Stimulated activated CD4-positive, alpha-beta T cell treated with anti-CD3 and anti-CD28 coated beads, Interleukin-2, amount 100 ng/mL, for 24 hours (primary cell): ENCODE measurements around the gene MRM1.

Experiments used
- DNase-seq, 2 donors: peaks; one replicate each; pipeline ENCODE4 v3.0.0-alpha.2; 2020

MRM1 gene

DNA sequence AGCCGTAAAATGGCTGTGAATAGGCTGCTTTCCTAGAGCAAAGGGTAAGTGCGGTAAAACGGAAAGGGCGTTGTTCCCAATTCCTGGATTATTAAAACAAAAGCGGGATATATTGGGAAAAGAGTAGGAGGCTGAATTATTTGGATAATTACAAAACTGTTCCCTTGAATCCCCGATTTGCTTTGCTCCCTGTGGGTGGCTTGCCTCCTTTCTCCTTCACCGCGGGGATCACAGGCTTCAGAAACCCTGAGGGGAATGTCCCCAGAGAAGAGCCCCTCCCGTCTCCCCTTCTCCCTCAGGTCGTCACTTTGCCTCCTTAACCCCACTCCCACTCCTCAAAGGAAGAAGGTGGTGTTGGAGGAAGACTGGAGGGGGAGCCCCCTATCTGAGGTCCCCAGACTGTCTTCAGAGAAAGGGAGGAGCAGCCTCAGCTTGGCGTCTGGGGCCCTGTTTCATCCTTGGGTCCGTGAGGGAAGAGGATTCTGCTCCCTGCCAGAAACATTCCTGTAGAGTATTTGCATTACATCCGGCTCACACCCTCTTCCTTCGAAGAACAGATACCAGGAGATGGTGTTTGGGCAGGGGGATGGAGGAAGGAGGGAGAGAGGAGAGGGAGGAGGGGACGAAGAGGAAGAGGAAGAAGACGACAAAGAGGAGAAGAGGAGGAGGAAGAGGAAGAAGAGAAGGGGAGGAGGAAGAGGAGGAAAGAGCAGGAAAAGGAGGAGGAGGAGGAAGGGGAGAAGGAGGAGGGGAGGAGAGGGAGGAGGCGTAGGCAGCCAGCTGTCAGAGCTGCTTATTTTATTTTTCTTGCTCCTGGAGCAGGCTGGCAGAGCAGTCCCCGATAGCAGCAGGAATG lies 31.8 kb downstream of the MRM1 start:
- no peak for DNase-seq

GRCh38 chr17:36640346-36640745 lies 39.0 kb downstream of the MRM1 start:
- no peak for DNase-seq

- DNase-seq, result no peak
Observed at GRCh38 chr17:36640836-36641235, 39.5 kb downstream of the MRM1 start.

DNA sequence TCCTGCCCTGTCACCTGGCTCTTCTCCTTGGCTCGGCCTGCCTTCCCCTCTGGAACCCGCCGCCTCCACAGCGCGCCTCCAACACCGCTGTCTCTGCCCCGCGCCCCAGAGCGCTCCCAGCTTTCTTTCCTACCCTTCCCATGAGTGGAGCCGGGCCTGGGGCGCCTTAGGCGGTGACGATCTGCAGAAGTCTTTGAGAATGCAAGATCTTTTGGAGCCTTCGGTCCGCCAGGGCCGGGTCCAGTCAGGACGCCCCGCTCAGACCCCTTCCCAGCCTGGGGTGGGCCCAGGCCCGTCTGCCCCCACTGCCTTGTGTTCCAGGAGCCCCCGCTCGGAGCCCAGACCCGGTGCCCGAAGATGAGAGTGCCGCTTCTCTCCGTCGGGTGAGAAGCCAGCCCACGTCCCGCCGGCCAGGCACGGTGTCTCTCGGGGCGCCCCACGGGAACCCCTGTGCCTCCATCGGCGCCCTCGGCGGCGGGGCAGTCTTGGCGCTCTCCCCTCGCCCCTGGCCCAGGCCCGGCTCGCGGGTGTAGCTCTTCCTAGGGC lies 40.0 kb downstream of the MRM1 start:
- DNase-seq, result no peak

DNA sequence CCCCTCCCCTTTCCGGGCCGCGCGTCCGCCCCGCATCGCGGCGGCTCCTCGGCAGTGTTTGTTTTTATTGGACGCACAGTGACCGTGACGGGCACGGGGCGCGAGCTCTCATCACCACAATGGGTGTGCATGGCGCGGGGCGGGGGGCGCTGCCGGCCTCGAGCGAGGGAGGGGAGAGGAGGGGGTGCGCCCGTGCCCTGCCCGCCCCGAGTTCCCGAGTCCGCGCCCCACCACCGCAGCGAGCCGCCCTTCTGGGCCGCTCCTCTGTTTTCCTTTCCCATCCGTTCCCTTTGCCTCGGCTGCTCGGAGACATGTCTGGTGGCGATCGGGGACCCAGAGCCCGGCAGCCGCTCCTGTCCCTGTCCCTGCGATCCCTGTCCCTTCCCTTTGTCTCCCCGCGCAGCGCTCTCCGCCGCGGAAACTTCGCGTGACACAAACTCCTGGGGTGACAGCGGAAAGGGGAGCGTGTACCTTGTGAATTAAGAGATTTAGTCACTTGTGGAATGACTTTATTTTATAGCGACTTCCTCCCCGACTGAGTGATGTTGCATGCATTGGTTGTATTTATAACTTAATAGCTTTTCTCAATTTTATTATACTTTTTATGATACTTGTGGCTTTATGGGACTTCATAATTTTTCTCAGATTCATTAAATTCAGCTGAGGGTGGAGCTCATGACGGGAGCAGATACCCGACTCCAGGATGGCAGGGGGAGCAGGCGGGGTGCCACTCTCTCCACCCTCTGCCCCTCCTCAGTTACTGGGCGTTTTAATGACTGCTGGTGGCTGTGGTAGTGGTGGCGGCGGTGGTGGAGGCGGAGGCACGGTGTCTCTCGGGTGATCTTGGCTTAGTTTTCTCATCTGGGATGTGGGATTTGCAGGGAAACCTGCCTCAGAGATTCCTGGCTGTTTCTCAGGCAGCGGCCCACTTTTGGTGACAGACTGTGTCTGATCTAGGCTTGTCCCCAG lies 40.8 kb downstream of the MRM1 start:
- DNase-seq, result peak in 1 of 2 donors; percentile 22

DNA sequence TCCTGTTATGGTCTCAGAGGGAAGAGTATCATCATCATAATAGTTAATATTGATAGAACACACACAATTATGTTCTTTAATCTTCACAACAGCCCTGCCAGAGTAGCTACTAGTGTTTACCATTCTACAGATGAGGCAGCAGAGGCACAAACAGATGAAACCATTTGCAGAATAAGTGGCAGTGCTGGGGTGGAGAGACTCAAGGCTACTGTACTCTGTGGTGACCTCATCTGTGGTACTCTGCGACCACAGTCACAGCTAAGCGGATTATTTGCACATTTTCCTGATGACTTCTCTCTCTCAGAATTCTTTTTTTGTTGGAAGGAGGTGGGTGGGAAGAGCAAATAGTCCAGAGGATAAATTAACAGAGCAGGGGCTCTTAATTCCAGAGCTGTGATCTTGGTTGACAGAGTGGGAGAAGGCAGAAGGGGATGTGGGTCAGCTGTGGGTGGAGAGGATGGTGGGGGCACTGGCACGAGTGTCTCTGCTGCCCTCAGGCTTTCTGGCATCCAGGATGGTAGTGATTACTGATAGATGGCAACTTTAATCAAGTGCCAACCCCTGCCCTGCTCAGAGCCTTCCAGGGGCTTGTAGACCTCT lies 41.8 kb downstream of the MRM1 start:
- no peak for DNase-seq

DNA sequence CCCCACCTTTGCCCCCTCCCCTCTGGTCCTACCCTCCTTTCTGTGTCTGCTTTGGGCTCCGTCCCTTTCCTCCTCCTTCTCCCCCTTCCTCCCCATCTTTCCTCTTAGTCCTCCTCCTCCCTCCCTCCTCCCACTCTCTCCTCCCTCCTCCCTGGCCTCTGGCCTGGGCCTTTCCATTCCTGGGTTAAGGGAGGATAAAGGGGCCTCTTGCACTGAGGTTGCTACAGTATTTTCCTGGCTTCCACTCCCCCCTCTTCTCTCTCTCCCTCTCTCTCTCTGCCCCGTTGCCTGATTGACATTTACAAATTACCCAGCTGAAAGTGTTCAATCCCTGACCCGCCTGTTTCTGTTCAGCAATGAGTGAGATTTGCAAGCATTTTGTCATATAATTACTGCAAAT lies 44.0 kb downstream of the MRM1 start:
- DNase-seq, result no peak

- DNase-seq, result no peak
Observed at GRCh38 chr17:36647636-36648035, 46.3 kb downstream of the MRM1 start.

GRCh38 chr17:36650096-36650775 lies 48.9 kb downstream of the MRM1 start:
- no peak for DNase-seq

- DNase-seq, result no peak
Observed at GRCh38 chr17:36653374-36653773, 52.0 kb downstream of the MRM1 start.

DNA sequence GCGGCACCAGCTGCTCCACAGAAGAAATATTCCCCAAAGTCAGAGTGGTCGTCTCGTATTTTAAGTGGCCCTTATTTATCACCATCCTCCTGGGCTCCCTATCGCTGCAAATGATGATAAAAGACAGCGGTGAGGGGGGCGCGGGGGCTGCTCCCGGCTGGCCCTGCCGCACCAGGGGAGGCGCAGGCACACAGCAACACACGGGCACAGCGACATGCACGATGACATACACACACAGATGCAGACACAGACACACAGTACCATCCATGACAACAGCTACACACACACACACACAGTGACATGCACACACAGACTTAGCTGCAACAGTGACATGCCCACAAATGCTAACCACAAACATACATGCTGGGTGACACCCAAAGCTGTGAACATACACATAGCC lies 52.5 kb downstream of the MRM1 start:
- no peak for DNase-seq

GRCh38 chr17:36655726-36656125 lies 54.3 kb downstream of the MRM1 start:
- DNase-seq, result no peak

GRCh38 chr17:36657390-36657762 lies 56.0 kb downstream of the MRM1 start:
- DNase-seq, result no peak

DNA sequence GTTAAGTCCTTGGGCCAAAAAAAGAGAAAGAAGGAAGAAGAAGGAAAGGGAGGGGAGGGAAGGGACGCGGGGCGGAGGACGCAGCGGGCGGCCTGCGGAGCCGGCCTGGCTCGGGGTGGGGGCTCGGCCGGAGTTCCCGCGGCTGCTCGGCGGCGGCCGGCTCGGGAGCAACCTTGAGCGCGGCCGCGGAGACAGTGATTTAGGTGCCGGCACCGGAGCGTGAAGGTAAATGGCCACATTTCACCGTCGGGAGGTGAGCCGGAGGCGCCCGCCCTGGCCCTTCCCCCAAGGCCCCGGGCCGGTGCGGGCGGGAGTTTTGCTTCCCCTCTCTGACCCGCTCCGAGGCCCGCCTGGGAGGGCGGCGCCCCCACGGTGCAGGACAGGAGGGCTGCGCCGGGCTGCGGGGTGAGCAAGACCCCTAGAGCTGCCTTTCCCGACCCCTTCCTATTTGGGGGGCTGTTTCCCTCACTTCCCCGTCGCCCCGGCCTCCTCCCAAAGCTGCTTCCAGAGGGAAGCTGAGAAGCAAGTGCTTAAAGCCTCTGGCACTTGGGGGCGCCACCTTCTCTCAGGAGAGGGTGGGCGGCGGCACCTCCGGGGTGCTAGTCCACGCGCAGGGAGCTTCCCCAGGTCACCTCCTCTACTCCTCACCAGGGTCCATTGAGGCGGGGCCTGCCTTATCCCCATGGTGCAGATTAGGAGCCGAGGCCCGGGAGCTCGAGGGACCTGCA lies 56.5 kb downstream of the MRM1 start:
- peak in 1 of 2 donors; percentile 24 for DNase-seq
